HK-2 (cell line): Measurements from ENCODE around the gene MCM3AP.

Experiments
- DNase-seq: peaks from one replicate; pipeline ENCODE4 v3.0.0-alpha.2; 2018; ENCODE audit not compliant: unreplicated experiment

The MCM3AP gene

GRCh38 chr21:46273341-46273740 lies 12.1 kb downstream of the MCM3AP start:
- no peak for DNase-seq

GRCh38 chr21:46269466-46269865 lies 15.9 kb downstream of the MCM3AP start:
- peak; percentile 86 for DNase-seq

GRCh38 chr21:46268371-46268770 lies 17.0 kb downstream of the MCM3AP start:
- DNase-seq, result no peak

- no peak for DNase-seq
Measured at GRCh38 chr21:46266946-46267345, 18.5 kb downstream of the MCM3AP start.

GRCh38 chr21:46265736-46266525 lies 19.5 kb downstream of the MCM3AP start:
- DNase-seq, result no peak

GRCh38 chr21:46264690-46265144 lies 20.7 kb downstream of the MCM3AP start:
- no peak for DNase-seq

- no peak for DNase-seq
Measured at GRCh38 chr21:46264046-46264689, 21.2 kb downstream of the MCM3AP start.

- DNase-seq, result no peak
Measured at GRCh38 chr21:46256501-46256994, 28.9 kb downstream of the MCM3AP start.

GRCh38 chr21:46255758-46256337 lies 29.6 kb downstream of the MCM3AP start:
- no peak for DNase-seq

- no peak for DNase-seq
Measured at GRCh38 chr21:46255166-46255565, 30.2 kb downstream of the MCM3AP start.

GRCh38 chr21:46254208-46254975 lies 31.0 kb downstream of the MCM3AP start:
- DNase-seq, result no peak

GRCh38 chr21:46253610-46254124 lies 31.7 kb downstream of the MCM3AP start:
- no peak for DNase-seq

GRCh38 chr21:46252840-46253239 lies 32.6 kb downstream of the MCM3AP start:
- no peak for DNase-seq

GRCh38 chr21:46250146-46250725 lies 35.2 kb downstream of the MCM3AP start:
- DNase-seq, result no peak

- DNase-seq, result no peak
Measured at GRCh38 chr21:46248827-46249226, 36.6 kb downstream of the MCM3AP start.

GRCh38 chr21:46248422-46248782 lies 37.0 kb downstream of the MCM3AP start:
- DNase-seq, result no peak

- DNase-seq, result no peak
Measured at GRCh38 chr21:46247699-46248421, 37.6 kb downstream of the MCM3AP start.

GRCh38 chr21:46246345-46246744 lies 39.1 kb downstream of the MCM3AP start:
- DNase-seq, result no peak

- no peak for DNase-seq
Measured at GRCh38 chr21:46245213-46245915, 40.0 kb downstream of the MCM3AP start.

- DNase-seq, result no peak
Measured at GRCh38 chr21:46244602-46245001, 40.8 kb downstream of the MCM3AP start.
